Colonic mucosa (tissue), 4 donors: Measurements from ENCODE around the gene RPUSD1. TPM values are rescaled to one million over a fixed set of nuclear protein-coding genes. Genes with fewer than 3 reads are reported as not detected.

ENCODE experiments used
- DNase-seq: peaks from one replicate; pipeline ENCODE4 v3.0.0-alpha.2; 2020
- H3K27ac ChIP-seq: fragments of 200-600 bp; one replicate; pipeline ENCODE4 v1.8.0; 2021
- H3K27me3 ChIP-seq: fragments of 200-600 bp; one replicate; pipeline ENCODE4 v1.8.0; 2021
- H3K36me3 ChIP-seq: fragments of 200-600 bp; one replicate; pipeline ENCODE4 v1.8.0; 2021
- H3K4me1 ChIP-seq: fragments of 200-600 bp; one replicate; pipeline ENCODE4 v1.8.0; 2021; ENCODE audit warnings: mild to moderate bottlenecking
- H3K4me3 ChIP-seq: fragments of 200-600 bp; one replicate; pipeline ENCODE4 v1.8.0; 2021
- H3K9ac ChIP-seq, 2 donors: one replicate each; pipeline ENCODE4 v1.7.0; 2013; ENCODE audit warnings: control low read depth in 2 of 2, low read depth in 2 of 2, low read length in 2 of 2
- H3K9me3 ChIP-seq: fragments of 200-600 bp; one replicate; pipeline ENCODE4 v1.8.0; 2021
- intact Hi-C: fragments of 100-400 bp; cut with DNase I; formaldehyde crosslinking; loops from one replicate; pipeline ENCODE4 v1.14.1; 2022
- total RNA-seq, 2 donors: library from RNA; stranded (reverse); fragmentation: NEBNext Ultra II Directional in 1 of 2; extraction: Animal tissue kit (Norgen Biotek cat#: 25700) in 1 of 2; gene quantifications; one replicate each; pipeline ENCODE4 v1.2.1, GENCODE V29; 2021
- TF ChIP-seq, protein P1 (sequence below): fragments of 200-600 bp; IDR thresholded peaks from one replicate; pipeline ENCODE4 v1.8.0; 2022; ENCODE audit warnings: antibody characterized with exemption, mild to moderate bottlenecking
- donor health status: healthy.
- donor health status: DM: no; HTN: no; CAD: no.
- donor health status: DM: no; HTN: no; CAD: no.

Gene RPUSD1
- total RNA-seq, 2 donors from 2014 or later = 17.3 to 35.6 TPM

DNA sequence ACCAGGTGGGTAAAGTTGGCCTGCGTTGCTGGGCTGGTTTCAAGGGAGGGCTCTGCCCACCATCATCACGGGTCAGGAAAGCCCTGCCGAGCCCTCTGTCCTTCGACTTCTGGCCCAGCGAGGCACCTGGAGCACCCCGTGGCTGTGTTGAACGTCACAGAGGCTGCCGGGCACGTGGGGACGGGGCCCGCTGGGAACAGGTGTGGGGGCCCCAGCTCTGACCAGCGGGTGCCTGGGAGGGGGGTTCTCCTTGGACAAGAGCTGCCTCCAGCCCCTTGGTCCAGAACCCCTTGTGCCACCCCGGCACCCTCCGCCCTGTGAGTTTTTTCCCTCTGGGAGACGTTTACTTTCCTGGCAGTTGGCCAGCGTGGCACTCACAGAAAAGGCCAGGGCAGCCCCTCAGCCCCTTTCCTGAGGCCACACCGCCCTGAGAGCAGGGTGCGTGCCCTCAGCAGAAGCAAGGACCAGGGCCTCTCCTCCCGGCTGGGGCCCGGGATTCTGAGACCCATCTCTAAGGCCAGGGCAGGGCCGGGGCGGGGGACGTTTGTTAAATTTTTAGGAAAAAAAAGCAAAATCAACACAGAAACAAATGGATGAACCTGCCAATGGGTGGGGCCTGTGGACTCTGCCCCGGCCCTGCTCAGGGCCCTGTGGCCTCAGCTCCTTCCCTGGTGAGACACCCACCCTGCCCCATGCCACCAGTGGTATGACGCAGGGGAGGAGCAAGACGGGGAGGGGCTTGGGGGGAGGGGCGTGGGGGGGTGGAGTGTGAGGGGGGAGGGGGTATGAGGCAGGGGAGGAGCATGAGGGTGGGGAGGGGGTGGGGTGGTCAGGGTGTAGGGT is 43.6 kb upstream of the RPUSD1 start:
- Histone ChIP-seq H3K27ac (no peak overlapping the region), H3K9ac (no peak overlapping the region), H3K4me1 (no peaks in the 10 kb centered on the region), H3K9me3 (no peaks in the 10 kb centered on the region), H3K27me3 (no peaks in the 10 kb centered on the region), H3K36me3 (no peaks in the 10 kb centered on the region), H3K4me3 (no peak overlapping the region)
- TF ChIP-seq, protein P1, sequence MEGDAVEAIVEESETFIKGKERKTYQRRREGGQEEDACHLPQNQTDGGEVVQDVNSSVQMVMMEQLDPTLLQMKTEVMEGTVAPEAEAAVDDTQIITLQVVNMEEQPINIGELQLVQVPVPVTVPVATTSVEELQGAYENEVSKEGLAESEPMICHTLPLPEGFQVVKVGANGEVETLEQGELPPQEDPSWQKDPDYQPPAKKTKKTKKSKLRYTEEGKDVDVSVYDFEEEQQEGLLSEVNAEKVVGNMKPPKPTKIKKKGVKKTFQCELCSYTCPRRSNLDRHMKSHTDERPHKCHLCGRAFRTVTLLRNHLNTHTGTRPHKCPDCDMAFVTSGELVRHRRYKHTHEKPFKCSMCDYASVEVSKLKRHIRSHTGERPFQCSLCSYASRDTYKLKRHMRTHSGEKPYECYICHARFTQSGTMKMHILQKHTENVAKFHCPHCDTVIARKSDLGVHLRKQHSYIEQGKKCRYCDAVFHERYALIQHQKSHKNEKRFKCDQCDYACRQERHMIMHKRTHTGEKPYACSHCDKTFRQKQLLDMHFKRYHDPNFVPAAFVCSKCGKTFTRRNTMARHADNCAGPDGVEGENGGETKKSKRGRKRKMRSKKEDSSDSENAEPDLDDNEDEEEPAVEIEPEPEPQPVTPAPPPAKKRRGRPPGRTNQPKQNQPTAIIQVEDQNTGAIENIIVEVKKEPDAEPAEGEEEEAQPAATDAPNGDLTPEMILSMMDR = no peak
- intact Hi-C loops = no loop called here
- no peak for DNase-seq

DNA sequence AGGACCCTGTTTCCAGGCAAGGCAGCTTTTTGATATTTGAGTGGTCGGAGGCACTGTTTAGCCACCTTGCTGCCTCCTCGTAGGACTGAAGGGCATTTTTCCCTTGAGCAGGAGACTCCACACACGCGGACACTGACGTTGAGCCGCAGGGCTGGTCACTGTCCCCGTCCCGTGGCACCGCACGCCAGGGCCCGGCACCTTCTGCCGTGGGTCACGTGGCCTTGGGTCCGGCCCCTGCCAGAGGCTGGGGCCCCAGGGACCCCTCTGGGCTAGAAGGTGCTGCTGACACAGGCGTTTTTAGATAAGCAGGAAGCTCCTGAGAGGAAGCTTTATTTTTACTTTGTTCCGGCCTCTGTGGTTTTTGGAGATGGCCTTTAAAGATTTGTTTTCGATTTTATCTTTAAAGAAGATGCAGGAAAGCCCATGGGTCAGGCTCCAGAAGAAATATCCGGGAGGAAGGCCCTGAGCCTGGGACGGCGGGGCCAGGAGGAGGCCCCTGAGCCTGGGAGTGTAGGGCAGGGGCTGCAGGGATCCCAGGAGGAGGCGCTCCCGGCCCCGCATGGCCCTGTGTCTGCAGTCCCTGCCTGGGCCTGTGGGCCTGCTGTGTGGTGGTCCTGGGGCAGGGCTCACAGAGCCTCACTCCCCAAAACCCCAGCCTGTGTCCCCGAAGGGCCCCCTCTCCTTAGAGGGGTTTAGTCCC is 42.8 kb upstream of the RPUSD1 start:
- DNase-seq = no peak
- H3K27ac ChIP-seq = no peak overlapping the region

DNA sequence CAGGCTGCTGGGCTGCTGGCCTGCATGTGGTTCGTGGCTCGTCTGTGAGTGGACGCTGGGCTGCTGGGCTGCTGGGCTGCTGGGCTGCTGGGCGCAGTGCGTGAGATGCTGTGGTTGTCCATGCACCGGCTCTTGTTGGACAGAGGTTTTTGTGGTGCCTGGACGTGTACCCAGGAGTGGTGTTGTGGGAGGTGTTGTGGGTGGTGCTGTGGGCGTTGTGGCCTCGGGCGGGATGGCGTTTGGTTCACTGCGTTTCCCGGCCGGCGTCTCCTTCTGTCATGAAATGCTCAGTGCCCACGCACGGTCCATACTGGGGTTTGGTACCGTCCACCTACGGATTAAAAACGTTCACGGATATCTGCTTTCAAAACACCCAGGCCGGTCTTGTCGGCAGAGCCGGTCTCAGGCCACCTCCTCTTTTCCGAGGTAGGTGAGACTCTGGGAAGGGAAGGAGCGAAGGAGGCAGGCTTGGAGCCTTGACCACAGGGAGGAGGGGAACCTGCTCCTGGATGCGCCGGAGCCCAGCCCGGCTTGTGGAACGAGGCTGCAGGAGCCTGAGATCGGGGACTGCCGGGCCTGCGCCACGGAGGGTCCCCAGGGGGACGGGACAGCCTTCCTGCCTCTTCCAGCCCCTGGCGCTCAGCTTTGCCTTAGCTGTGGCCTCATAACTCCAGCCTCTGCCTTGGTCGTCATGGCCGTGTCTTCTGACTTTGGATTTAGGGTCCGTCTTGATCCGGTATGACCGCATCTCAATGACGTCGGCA is 42.1 kb upstream of the RPUSD1 start:
- no peak for DNase-seq
- TF ChIP-seq, protein P1 = no peak
- Histone ChIP-seq H3K36me3 (no peaks in the 10 kb centered on the region), H3K9me3 (no peaks in the 10 kb centered on the region), H3K27me3 (no peaks in the 10 kb centered on the region), H3K4me3 (no peak overlapping the region), H3K27ac (no peak overlapping the region), H3K4me1 (no peaks in the 10 kb centered on the region), H3K9ac (no peak overlapping the region)
- intact Hi-C loops = no loop called here

More for the DNA sequence above, 42.8 kb upstream of the RPUSD1 start:
- no peaks in the 10 kb centered on the region for H3K9me3 ChIP-seq
- H3K27me3 ChIP-seq = no peaks in the 10 kb centered on the region
- no peak overlapping the region for H3K9ac ChIP-seq
- H3K36me3 ChIP-seq = no peaks in the 10 kb centered on the region
- no peak overlapping the region for H3K4me3 ChIP-seq
- H3K4me1 ChIP-seq = no peaks in the 10 kb centered on the region
- intact Hi-C loops = no loop called here
- TF ChIP-seq, protein P1 = no peak

DNA sequence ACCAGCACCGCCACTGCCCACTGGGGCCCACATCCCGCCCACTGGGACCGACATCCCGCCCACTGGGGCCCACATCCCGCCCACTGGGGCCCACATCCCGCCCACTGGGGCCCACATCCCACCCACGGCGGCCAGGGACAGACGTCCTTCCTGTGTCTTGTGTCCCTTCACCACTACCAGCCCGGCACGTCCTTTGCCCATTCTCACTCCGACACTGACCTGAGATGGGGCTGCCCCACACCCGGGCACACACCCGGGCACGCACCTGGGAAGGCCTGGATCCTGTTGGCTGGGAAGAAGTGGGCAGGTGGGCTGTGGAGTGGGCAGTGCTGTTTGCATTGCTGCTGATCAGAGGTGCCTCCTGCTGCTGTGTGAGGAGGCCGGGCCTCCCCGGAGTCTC is 40.7 kb upstream of the RPUSD1 start:
- no peaks in the 10 kb centered on the region for H3K27me3 ChIP-seq
- no peaks in the 10 kb centered on the region for H3K36me3 ChIP-seq
- no peak overlapping the region for H3K9ac ChIP-seq
- intact Hi-C loops = no loop called here
- H3K9me3 ChIP-seq = no peaks in the 10 kb centered on the region
- no peaks in the 10 kb centered on the region for H3K4me1 ChIP-seq
- no peak for DNase-seq
- TF ChIP-seq, protein P1 = no peak
- no peak overlapping the region for H3K27ac ChIP-seq
- H3K4me3 ChIP-seq = no peak overlapping the region

DNA sequence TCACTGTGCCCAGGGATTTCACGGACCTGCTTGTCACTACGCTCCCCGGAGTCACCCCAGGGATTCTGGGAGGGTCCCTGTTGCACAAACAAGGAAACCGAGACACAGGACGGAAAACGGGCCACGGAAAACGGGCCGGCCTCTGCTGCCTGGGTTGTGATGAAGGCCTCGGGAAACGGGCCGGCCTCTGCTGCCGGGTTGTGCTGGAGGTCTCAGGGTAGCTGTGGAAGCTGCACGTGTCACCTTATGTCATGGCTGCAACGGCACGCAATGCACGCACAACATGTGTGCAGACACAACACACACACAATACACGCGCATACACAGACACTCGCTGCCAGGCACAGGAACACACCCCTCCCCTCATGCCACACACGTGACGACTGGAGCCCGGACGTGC is 39.3 kb upstream of the RPUSD1 start:
- TF ChIP-seq, protein P1 = no peak
- Histone ChIP-seq H3K9me3 (no peaks in the 10 kb centered on the region), H3K27me3 (no peaks in the 10 kb centered on the region), H3K27ac (no peak overlapping the region), H3K4me3 (no peak overlapping the region), H3K9ac (no peak overlapping the region), H3K36me3 (no peaks in the 10 kb centered on the region), H3K4me1 (no peaks in the 10 kb centered on the region)
- intact Hi-C loops = no loop called here
- no peak for DNase-seq
